Stimulated activated CD4-positive, alpha-beta T cell treated with anti-CD3 and anti-CD28 coated beads, Interleukin-15, amount 100 ng/mL, for 48 hours (primary cell): Measurements from ENCODE around the gene MED4.
"Not testable (repeated sequence)": the region's sequence is repeated elsewhere in the genome, so short reads cannot be mapped to it uniquely, and the experiment has no call there.

ENCODE experiments used
- DNase-seq, 2 donors: peaks; one replicate each; pipeline ENCODE4 v3.0.0-alpha.2; 2020; ENCODE audit warnings: low read depth in 2 of 2

Gene MED4

GRCh38 chr13:48094404-48094780 is 512 bp downstream of the MED4 start:
- DNase-seq, result no peak

DNA sequence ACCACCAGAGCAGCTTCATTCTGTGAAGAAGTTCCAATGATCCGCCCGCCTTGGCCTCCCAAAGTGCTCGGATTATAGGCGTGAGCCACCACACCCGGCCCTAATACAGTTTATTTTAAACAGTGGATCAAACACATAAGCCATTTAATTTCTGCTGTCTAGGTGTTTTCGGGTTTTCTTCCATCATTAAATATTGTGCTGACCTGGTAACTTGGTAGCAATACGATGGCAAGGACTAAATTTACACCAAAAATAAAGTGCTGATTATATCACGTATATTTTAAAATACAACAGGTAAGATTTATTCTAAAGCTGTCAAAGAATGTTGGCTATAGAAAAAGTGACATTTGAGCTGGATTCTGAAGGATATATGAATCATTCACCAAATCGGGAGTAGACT is 1.3 kb downstream of the MED4 start:
- DNase-seq, result no peak

- DNase-seq, result no peak
Observed at GRCh38 chr13:48086272-48086671, 8.6 kb downstream of the MED4 start.

GRCh38 chr13:48081739-48082138 is 13.2 kb downstream of the MED4 start:
- DNase-seq, result no peak

- no peak for DNase-seq
Observed at GRCh38 chr13:48078251-48078656, 16.6 kb downstream of the MED4 start.

- no peak for DNase-seq
Observed at GRCh38 chr13:48074006-48074405, 20.9 kb downstream of the MED4 start.

DNA sequence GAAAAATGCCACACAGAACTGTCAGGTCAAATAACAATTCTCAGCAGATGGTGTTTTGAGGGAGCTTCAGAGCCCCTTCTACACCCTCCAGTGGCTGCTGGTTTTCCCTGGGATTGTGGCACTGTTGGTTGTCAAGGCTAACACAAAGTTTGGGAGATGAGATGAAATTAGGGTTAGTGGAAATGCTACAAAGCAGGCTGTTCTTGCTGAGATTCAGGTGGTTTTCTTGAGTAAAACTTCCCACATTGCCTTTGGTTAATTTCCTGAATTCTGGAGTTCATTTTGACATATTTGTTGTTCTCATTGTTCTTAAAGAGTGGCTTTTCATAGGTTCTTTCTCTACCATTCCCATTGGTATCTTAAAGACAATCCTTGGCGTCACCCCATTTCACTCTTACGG is 22.1 kb downstream of the MED4 start:
- DNase-seq, result no peak

- no peak for DNase-seq
Observed at GRCh38 chr13:48072304-48072703, 22.6 kb downstream of the MED4 start.

DNA sequence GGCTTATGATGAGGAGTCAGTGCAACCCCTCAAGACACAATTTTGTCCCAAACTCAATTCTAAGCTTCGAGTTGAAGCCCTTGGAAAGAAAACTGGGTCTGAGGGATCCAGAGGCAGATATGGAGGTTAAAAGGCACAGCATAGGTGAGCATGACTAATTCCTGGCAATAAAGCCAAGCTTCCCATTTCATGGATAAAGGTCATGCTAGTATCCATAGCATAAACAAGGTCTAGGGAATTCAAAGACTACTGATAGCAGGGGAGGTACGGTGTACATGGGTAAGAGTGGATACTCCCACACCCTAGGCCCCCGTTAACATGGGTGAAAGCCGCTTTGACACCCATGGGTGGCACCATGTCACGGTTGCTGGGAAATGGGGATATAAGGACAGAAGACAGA is 24.0 kb downstream of the MED4 start:
- DNase-seq, result no peak

- no peak for DNase-seq
Observed at GRCh38 chr13:48069573-48069972, 25.3 kb downstream of the MED4 start.

GRCh38 chr13:48068952-48069351 is 26.0 kb downstream of the MED4 start:
- no peak for DNase-seq

GRCh38 chr13:48068036-48068435 is 26.9 kb downstream of the MED4 start:
- DNase-seq, result no peak

GRCh38 chr13:48066310-48066989 is 28.5 kb downstream of the MED4 start:
- no peak for DNase-seq

DNA sequence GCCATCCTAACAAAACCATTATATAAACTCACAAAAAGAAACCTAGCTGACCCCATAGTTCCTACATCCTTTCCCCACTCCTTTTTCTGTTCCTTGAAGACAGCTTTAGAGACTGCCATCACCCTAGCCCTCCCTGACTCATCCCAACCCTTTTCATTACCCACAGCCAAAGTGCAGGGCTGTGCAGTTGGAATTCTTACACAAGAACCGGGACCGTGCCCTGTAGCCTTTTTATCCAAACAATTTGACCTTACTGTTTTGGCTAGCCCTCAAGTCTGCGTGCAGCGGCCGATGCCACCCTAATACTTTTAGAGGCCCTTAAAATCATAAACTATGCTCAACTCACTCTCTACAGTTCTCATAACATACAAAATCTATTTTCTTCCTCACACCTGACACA is 35.0 kb downstream of the MED4 start:
- not testable (repeated sequence) for DNase-seq

DNA sequence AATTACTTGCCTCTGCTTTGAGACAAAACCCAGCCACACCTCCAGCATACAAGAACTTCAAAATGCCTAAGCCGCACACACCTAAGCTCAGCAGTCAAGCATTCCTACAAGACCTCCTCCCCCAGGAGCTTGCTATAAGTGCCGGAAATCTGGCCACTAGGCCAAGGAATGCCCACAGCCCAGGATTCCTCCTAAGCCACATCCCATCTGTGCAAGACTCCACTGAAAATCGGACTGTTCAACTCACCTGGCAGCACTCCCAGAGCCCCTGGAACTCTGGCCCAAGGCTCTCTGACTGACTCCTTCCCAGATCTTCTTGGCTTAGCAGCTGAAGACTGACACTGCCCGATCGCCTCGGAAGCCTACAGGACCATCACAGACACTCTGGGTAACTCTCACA is 36.4 kb downstream of the MED4 start:
- not testable (repeated sequence) for DNase-seq

DNA sequence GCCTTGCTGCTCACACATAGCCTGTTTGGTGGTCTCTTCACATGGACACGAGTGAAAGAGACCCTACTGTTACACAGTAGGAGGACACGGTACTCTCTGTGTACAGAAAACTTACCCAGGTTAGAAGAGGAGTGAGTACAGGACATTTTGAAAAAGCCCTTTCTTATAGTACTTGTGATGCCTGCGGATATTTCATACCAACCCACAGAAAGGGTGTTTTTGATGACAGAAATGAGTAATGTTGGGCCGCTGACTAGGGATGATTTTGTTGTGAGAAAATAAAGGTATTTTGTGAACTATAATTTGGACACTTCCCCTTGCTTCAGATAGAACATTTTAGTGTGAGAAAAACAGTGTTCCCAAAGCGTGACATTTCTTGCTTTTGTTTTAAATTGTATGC is 39.2 kb downstream of the MED4 start:
- no peak for DNase-seq

- no peak for DNase-seq
Observed at GRCh38 chr13:48054601-48055000, 40.3 kb downstream of the MED4 start.

DNA sequence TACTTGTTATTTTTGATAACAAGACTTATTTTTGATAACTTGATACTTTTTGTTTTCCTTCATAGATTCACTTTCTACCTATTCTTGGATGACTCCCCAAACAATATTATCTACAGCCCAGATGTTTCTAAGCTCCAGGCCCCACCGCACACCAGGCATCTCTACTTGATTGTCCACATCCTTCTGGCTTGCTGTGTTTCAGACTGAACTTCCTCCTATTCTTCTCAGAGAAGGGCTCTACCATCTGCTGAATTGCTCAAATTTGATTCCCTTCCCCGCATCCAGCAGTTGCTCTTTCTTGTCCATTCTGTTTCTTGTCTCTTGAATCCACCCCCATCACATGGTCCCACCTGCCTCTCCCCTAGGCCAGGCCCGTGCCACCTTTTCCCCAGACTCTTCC is 44.4 kb downstream of the MED4 start:
- no peak for DNase-seq

DNA sequence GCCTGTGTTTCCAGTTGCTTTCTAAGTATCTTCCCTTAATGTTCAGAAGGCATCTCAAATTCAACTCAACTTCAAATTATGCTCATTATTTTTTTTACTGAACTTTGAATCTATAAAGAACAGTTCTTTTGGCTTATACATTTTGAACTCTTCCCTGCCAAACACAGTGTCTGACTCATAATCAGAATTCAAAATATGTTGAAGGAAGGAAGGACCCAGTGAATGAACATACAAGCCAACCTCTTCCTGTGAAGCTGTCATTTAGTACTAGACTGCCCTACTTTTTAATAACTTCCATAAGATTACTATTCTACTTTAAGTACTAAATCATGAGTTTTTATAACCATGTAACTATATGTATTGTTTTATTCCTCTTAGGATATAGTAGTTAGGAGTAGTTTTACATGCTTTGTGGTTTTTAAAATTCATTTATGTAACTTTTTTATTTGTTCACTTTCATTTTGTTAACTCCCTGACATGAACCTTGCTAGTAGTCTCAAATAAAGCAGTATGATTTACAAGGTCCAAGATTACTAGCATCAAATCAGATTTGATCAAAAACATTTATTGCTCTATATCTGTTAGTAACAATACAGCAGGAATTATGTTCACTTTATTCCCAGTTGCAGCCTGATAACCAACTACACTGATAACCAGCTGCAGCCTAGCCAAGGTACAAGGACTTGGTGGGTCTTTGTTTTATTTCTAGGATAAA is 51.0 kb downstream of the MED4 start:
- no peak for DNase-seq

- no peak for DNase-seq
Observed at GRCh38 chr13:48042894-48043293, 52.0 kb downstream of the MED4 start.

DNA sequence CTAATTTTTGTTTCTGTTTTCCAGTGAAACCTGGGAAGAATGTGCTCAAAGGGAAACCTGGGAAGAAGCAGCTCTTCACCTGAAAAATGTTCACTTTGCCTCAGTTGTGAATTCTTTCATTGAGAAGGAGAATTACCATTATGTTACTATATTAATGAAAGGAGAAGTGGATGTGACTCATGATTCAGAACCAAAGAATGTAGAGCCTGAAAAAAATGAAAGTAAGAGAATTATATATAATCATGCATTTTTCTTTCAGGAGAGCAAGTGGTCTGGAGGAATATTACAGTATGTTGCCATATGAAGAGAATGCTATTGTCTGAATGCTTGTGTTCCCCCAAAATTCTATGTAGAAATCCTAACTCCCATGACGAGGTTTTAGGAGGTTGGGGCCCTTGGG is 54.0 kb downstream of the MED4 start:
- no peak for DNase-seq

- DNase-seq, result no peak
Observed at GRCh38 chr13:48040049-48040448, 54.9 kb downstream of the MED4 start.

DNA sequence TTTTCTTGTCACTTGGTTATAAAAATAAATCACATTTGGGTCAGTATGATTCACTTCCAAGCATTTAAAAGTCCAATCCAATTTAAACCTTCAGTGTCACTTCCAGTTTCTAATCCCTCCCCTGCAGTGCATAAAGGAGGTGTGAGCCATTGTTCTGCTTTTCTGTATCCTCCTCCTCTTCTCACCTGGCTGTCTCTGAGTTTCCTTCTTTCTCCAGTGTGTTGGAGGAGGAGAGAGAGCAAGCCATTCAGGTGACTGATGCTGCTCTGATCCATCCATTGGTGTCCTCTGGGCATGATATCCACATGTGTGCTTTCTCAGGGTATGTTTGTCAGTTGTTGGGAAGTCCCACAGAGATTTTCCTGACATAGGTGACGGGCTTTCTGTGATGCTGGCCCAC is 56.1 kb downstream of the MED4 start:
- no peak for DNase-seq
